Measurements from ENCODE around the gene VPS37C.
A peak's percentile ranks its signal among the peaks of the same experiment; 100 is the strongest.

VPS37C gene

DNA sequence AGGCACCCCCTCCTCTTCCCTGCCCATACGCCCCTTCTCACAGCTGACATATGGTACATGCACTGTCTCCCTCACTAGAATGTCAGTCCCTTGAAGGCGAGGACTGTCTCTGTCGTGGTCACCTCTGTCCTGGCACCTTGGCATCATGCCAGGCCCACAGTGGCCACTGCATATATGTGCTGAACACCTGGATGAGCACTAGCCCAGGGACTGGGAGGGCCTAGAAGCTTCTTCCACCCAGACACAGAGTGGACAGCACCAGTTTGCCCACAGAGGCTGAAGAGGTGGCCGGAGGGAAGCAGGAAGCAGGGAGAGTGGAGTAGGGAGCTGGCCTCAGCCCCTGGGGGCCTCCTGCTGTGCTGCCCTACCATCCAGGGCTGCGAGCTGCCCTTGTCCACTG is 28.6 kb downstream of the VPS37C start:
- no peak for DNase-seq (ENCODE audit: low read depth)

- no peak for DNase-seq (ENCODE audit: low read depth)
Observed at GRCh38 chr11:61131998-61132555, 29.1 kb downstream of the VPS37C start.

GRCh38 chr11:61131586-61131985 is 29.6 kb downstream of the VPS37C start:
- DNase-seq (ENCODE audit: low read depth): no peak

- no peak for DNase-seq (ENCODE audit: low read depth)
Observed at GRCh38 chr11:61131186-61131585, 30.0 kb downstream of the VPS37C start.

DNA sequence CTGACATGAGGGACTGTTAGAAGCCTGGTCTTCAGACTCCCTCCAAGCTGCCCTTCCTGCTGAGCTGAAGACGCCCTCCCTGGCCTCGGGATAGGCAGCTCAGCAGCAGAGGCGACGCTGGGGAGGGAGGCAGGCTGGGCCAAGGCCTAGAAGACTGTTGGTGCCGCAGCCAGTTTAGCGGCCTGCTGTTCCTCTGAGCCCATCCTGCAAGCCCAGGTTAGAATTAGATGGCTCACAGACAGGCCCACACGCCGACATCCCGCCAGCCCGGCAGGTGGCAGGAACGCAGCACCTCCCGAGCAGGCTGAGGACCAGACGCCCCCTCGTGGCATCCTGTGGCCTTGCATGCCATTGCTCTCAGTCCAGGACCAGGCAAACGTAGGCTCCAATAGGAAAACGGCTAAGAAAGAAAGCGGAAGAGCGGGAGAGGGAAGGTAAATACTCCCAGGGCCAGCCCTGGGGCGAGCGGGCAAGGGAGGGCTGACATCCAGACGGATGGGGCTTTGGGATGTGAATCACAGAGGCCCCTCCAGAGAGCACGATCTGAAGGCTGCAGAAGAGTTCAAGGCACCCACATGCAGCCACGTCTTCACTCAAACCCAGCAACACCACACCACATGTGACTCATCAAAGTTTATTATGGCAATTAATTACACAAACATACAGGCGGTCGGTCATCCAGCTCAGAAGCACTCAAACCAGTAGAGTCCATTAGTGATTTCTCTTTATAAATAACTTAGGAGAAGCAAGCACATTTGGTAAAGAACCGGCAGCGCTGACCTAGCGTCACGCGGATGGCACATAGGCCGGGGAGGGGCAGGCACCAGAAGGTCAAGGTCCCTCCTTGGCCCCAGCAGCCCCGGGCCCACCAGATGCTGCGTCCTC is 31.3 kb downstream of the VPS37C start:
- DNase-seq (ENCODE audit: low read depth): peak; percentile 76

- no peak for DNase-seq (ENCODE audit: low read depth)
Observed at GRCh38 chr11:61128947-61129638, 32.1 kb downstream of the VPS37C start.

DNA sequence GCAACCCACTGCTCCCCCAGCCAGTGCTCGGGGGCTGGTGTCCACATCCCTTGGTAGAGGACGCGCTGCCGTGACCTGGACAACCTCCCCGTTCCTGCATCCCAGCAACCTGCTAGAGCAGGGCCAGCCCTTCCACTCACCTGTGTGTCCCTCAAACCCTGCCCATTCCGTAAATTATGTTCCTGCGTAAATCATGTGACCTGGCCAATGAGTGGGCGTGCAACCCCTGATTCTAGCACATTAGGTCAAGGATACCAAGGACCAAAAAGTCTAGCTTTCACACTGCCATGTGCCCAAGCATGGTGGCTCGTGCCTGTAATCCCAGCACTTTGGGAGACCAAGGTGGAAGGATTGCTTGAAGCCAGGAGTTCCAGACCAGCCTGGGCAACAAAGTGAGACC is 33.2 kb downstream of the VPS37C start:
- DNase-seq (ENCODE audit: low read depth): no peak

GRCh38 chr11:61126256-61126655 is 35.0 kb downstream of the VPS37C start:
- DNase-seq (ENCODE audit: low read depth): no peak

DNA sequence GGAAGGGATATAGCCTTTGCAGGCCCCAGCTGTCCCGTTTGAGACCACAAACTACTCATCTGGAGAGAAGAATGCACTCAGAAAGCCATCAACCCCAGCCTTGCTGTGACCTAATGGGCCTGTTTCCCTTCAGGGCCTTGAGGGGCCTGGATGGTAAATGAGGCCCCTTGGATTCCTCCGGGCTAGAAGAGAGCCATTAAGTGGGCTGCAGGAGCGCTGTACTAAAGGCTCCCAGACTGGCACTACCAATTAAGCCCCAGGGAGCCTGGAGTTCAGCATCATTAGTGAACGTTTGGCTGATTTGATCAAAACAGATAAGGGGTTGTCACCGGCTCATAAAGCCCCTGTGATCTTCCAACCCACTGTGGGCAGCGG is 35.9 kb downstream of the VPS37C start:
- DNase-seq (ENCODE audit: low read depth): no peak

DNA sequence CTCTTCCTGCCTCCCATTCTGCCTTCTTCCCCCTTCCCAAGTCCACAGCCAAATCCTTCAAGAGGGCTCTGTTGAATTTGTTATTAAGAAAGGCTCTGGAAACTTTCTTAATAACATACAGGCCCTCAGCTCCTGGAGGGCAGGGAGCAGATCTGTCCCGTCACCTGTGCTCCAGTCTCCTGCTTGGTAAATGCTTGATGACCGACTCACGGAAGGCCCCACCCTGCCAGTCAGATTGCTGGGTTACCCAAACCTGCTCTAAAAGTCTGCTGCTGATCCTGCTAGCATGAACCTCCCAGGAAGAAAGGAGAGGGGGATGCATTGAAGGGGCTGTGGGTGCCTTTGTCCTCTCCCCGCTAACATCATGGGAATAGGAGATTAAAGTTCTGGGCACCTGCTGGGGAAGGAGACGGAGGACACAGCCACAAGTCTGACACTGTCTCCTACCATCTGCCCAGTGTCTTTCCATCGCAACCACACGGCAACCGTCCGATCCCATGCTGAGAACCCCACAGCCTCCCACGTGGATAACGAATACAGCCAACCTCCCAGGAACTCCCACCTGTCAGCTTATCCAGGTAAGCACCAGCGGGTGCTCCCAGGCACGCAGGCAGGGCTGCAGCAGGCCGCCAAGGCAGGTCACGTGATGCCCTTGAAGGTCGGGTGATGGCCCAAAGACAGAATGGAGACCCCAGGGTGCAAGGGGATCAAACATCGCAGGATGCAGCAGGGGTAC is 36.5 kb downstream of the VPS37C start:
- no peak for DNase-seq (ENCODE audit: low read depth)

DNA sequence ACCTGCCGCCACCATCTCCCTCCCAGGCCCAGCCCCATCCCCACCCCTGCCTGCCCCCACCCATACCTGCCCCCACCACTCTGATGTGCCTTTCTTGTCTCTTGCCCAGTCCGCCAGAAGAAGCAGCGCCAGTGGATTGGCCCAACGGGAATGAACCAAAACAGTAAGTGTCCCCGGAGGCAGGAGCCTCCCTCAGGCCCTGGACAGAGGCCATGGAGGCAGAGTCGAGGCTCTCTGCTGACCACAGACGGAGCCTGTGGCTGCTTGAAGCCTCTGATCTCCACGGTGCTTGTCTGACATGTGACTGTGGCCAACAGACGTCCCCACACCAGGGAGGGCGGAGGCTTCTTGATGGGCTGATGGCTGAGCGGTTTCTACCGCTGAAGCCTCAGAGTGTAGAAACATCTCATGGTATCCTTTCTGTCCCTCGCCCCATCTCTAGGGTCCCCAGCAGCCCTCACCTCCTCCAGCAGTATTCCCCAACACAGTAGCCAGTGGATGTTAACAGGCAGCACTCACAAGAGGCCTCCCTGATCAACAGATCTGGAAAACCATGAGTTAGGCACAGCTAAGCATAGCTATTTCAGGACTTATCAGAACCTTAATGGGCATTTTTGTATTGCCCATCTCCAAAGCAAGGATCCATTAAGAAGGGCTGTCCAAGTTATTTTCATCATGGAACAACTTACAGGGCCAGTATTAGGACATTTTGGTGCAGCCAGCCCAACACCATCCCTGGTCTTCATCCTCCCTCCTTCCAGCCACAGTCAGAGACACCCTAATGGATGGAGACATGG is 37.3 kb downstream of the VPS37C start:
- DNase-seq (ENCODE audit: low read depth): no peak

DNA sequence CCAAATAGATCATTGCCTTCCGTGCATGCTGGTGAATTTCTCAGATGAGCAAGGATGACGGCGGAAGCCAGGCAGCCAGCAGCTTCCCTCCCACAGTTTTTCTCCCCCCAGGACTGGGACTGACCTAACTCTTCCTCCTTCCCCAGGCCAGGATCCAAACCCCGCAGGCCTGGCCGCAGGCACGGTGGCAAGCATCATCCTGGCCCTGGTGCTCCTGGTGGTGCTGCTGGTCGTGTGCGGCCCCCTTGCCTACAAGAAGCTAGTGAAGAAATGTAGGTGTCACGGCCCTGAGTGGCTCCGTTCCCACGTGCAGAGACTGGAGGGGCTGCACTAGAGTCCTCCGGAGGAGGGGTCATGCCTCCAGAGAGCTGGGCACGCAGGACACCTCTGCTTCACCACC is 38.5 kb downstream of the VPS37C start:
- DNase-seq (ENCODE audit: low read depth): no peak

- DNase-seq (ENCODE audit: low read depth): no peak
Observed at GRCh38 chr11:61121917-61122316, 39.3 kb downstream of the VPS37C start.

DNA sequence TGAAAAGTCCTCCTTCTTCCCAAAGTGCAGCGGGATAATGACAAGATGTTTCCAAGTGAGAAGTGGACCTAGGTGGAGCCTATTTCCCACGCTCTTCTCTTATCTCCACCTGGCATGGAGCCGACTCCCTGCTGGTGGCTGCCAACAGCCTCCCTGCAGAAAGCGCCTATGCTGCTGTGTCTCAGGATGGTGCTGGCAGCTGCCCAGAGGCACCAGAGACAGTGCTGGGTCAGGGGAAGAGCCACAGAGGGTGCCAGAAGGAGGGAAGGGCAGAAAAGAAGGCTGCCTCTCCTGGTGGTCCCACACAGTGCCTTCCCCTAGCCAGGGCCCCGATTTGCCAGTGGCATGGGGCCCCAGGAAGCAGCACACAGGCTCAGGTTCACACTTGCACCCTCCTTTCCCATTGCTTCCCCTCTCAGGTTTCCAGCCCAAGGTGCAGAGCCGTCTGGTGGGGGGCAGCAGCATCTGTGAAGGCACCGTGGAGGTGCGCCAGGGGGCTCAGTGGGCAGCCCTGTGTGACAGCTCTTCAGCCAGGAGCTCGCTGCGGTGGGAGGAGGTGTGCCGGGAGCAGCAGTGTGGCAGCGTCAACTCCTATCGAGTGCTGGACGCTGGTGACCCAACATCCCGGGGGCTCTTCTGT is 39.9 kb downstream of the VPS37C start:
- no peak for DNase-seq (ENCODE audit: low read depth)

- no peak for DNase-seq (ENCODE audit: low read depth)
Observed at GRCh38 chr11:61120706-61121191, 40.5 kb downstream of the VPS37C start.

- no peak for DNase-seq (ENCODE audit: low read depth)
Observed at GRCh38 chr11:61120099-61120705, 41.0 kb downstream of the VPS37C start.

DNA sequence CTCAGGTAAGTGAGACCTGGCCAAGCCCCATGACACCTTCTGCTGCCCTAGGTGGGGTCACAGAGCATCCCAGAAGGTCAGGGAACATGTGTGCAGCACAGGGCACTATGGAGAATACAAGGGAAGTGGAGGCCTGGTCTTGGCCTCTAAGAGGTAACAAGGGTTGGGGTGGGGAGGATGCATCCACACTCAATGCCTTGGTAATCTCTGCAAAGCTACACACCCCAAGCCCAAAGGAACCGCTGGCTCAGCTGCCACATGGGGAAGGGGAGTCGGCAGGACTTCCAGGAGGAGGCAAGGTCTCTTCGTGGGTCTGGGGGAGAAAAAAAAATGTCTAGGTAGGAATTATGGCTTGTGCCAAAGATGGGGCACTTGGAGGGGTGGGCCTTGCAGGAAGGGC is 41.7 kb downstream of the VPS37C start:
- DNase-seq (ENCODE audit: low read depth): no peak

- no peak for DNase-seq (ENCODE audit: low read depth)
Observed at GRCh38 chr11:61119055-61119454, 42.2 kb downstream of the VPS37C start.

DNA sequence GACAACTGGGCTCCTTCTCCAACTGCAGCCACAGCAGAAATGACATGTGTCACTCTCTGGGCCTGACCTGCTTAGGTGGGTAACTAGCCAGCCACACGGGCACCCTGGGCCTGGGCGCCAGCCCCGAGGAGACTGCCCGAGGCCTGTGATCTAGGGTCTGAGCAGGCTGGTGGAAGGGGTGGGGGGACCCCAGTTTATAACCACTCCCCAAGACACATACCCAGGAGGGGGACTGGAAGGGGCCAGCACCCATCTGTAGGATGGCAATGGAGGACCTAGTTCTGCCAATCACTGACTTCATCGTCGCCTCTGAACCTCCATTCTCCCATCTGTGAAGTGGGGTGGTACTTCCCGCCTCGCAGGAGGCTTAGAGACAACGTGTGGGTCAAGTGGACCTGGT is 42.8 kb downstream of the VPS37C start:
- no peak for DNase-seq (ENCODE audit: low read depth)

- DNase-seq (ENCODE audit: low read depth): no peak
Observed at GRCh38 chr11:61118004-61118403, 43.2 kb downstream of the VPS37C start.

DNA sequence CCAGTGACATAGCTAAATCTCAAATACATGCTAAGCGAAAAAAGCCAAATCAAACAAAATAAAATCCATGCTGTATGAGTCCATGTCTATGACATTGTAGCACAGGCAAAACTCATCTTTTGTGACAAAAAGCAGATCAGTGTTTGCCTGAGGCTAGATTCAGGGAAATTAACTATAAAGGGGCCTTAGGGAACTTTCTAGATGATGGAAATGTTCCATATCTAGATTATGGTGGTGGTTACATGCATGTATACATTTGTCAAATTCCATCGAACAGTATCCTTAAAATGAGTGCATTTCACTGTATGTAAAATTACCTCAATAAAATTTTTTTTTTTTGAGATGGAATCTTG is 44.1 kb downstream of the VPS37C start:
- no peak for DNase-seq (ENCODE audit: low read depth)

All from stimulated activated CD8-positive, alpha-beta memory T cell treated with anti-CD3 and anti-CD28 coated beads, Interleukin-12 subunit alpha, Interleukin-12 subunit beta, amount 100 ng/mL, for 4 hours (primary cell).